HG02678 (cell line): Measurements from ENCODE around the gene SCARF2.

Source experiments
- ATAC-seq: cut with Tn5 transposase; IDR thresholded peaks from one replicate; pipeline ENCODE4 v1.9.1; 2021; ENCODE audit warnings: mild to moderate bottlenecking, moderate library complexity; ENCODE audit not compliant: unreplicated experiment

The SCARF2 gene

GRCh38 chr22:20440637-20441591, 3.3 kb upstream of the SCARF2 start:
- no peak for ATAC-seq

- ATAC-seq = no peak
Measured at GRCh38 chr22:20439928-20440575, 2.4 kb upstream of the SCARF2 start.

- ATAC-seq = no peak
Measured at GRCh38 chr22:20439556-20439927, 1.9 kb upstream of the SCARF2 start.

- ATAC-seq = no peak
Measured at GRCh38 chr22:20438678-20439492, 1.3 kb upstream of the SCARF2 start.

GRCh38 chr22:20438427-20438677, 727 bp upstream of the SCARF2 start:
- ATAC-seq = no peak

- ATAC-seq = no peak
Measured at GRCh38 chr22:20436768-20437612, 635 bp downstream of the SCARF2 start.

- no peak for ATAC-seq
Measured at GRCh38 chr22:20436307-20436767, 1.3 kb downstream of the SCARF2 start.

- ATAC-seq = no peak
Measured at GRCh38 chr22:20435436-20436306, 2.0 kb downstream of the SCARF2 start.

GRCh38 chr22:20434773-20435172, 2.9 kb downstream of the SCARF2 start:
- no peak for ATAC-seq

- no peak for ATAC-seq
Measured at GRCh38 chr22:20434264-20434751, 3.3 kb downstream of the SCARF2 start.

GRCh38 chr22:20433686-20434241, 3.9 kb downstream of the SCARF2 start:
- ATAC-seq = no peak

GRCh38 chr22:20433191-20433590, 4.4 kb downstream of the SCARF2 start:
- no peak for ATAC-seq

GRCh38 chr22:20432244-20432686, 5.4 kb downstream of the SCARF2 start:
- ATAC-seq = no peak

GRCh38 chr22:20431511-20432192, 6.0 kb downstream of the SCARF2 start:
- no peak for ATAC-seq

GRCh38 chr22:20430720-20431510, 6.7 kb downstream of the SCARF2 start:
- ATAC-seq = no peak

GRCh38 chr22:20430101-20430719, 7.4 kb downstream of the SCARF2 start:
- no peak for ATAC-seq
